Measurements from ENCODE around the gene MEGF6. TPM values are rescaled to one million over a fixed set of nuclear protein-coding genes. Genes with fewer than 3 reads are reported as not detected.
A peak's percentile ranks its signal among the peaks of the same experiment; 100 is the strongest.

The MEGF6 gene
- total RNA-seq, 1 donor from 2014 or later: 0.13 TPM

- no peak for DNase-seq (ENCODE audit: low read depth)
Observed at GRCh38 chr1:3510136-3510955, 101.0 kb downstream of the MEGF6 start.

- DNase-seq (ENCODE audit: low read depth): no peak
Observed at GRCh38 chr1:3509721-3510120, 101.6 kb downstream of the MEGF6 start.

- DNase-seq (ENCODE audit: low read depth): no peak
Observed at GRCh38 chr1:3508757-3509415, 102.4 kb downstream of the MEGF6 start.

DNA sequence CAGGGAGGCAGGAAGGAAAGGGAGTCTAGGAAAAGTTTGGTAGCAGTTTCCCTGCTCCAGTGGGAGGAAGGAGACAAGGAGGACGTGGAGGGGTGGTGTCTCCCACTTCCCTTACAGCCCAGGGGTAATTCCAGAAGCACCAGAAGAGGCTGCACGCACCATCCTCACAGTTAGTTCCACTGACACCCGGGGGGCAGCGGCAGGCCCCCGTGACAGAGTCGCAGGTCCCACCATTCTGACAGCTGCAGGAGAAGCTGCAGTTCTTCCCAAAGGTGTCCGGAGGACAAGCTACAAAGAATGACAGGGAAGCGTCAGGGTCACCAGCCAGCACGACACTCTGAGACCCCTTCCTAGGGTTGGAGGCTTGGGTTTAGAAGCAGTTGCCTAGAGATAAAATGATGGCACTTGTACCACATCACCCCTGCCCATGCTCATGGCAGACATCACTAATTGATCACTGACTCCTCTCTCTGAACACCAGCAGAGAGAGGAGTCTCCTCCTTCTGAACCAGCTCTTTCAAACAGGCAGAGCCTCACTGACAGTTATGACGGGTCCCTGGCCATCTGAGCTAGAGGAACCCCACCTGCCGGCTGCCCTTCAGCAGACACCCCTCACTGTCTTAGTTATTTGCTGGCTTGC is 103.6 kb downstream of the MEGF6 start:
- DNase-seq (ENCODE audit: low read depth): no peak

DNA sequence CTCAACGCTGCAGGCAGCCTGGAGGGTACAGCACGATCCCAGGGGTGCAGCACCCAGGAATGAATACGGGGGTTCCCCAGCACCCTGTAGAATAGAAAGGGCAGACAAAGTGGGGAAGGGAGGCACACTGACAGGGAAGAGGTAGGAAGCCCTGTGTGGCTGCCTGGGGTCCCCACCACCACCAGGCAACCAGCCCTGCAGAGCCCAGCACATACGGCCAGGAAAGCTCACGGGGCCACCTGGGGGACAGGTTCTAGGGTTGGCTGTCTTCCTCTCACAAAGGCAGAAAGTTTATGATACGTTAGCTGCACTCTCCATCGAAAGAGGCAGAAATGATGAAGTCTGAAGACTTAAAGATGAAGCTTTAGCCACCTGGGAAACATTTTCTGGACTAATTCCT is 104.4 kb downstream of the MEGF6 start:
- DNase-seq (ENCODE audit: low read depth): no peak

DNA sequence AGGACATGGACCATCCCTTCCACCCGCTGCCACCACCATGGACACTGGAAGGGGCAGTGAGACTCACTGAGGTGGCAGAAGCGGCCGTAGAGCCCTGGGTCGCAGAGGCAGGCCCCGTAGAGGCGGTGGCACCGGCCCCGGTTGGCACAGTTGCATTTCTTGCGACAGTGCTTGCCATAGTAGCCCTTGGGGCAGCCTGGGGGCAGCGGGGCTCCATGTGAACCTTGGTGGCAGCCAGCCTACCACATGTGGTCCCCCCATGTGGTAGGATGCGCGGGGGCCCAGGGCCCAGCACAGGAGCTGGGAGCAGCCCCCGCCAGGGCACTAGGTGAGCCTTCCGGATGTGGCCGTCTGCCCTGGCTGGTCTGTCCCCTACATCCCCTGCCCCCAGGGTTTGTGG is 105.3 kb downstream of the MEGF6 start:
- DNase-seq (ENCODE audit: low read depth): no peak

GRCh38 chr1:3505161-3505560 is 106.1 kb downstream of the MEGF6 start:
- DNase-seq (ENCODE audit: low read depth): no peak

- DNase-seq (ENCODE audit: low read depth): peak; percentile 88
Observed at GRCh38 chr1:3504822-3505153, 106.5 kb downstream of the MEGF6 start.

DNA sequence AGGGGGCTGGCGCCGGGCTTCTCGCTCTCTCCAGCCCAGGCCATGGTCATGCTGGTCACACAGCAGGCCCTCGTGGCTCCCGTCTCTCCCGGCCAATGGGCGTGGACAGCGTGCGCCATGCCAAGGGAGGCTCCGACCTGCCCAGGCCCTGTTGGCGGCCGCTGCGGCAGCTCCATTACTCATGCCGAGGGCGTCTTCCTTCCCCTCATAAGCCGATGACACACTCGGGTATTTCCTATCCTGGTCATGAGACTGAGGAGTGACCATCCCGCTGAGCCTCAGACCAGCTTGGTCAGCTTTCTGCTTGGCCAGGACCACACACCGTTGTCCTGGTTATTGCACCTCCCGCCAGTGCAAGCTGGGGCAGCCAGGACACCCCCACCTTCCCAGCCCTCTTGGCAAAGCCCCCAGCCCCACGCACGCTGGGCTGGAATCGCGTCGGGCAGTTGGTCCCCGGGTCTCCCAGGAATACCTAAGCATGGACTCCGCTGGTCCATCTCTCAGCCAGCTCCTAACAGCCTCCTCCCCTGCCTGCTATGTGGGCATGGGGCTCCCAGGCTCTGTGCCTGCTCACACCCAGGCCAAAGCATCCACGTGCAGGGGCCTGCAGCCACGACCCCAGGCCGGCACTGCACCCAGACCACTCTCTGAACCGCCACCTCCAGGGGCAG is 107.0 kb downstream of the MEGF6 start:
- DNase-seq (ENCODE audit: low read depth): peak; percentile 97

- DNase-seq (ENCODE audit: low read depth): no peak
Observed at GRCh38 chr1:3503525-3503886, 107.8 kb downstream of the MEGF6 start.

DNA sequence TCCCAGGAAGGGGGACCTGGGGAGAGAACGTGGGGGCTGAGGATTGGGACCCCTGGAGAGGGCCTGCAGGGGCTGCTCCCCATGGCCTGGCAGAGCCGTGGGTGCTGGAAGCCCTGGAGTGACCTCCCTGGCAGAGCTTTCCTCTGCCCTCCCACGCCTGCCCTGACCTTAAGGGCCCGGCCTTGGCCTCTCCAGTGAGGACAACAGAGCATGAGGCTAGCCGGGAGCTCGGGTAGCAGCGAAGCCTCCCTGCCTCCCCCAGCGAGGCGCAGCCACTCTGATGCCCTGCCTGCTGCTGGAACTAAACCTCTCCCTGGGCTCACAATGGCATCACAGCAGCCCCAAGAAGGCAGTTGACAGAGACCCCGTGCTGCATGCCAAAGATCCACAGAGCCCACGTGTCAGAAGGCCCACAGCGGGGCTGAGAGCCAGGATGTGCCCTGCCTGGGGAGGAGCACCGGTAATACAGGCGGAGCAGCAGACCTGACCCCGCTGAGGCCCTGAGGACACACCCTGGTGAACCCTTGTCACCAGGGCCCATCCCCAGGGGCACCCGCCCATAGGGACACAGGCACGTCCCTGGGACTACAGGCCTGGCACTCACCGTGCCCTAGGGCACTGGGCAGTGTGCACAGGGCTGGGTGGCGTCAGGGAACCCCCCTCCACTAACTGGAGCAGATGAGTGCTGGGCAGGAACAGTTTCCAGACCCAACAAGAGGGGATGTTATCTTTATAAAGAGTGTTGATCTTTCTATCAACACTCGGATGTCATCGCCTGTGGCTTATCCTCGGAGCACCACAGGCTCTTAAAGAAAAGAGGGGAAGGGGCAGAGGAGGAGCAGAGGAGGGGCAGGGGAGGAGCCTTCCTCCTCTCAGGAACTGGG is 108.4 kb downstream of the MEGF6 start:
- DNase-seq (ENCODE audit: low read depth): no peak

- peak; percentile 61 for DNase-seq (ENCODE audit: low read depth)
Observed at GRCh38 chr1:3501856-3502640, 109.3 kb downstream of the MEGF6 start.

DNA sequence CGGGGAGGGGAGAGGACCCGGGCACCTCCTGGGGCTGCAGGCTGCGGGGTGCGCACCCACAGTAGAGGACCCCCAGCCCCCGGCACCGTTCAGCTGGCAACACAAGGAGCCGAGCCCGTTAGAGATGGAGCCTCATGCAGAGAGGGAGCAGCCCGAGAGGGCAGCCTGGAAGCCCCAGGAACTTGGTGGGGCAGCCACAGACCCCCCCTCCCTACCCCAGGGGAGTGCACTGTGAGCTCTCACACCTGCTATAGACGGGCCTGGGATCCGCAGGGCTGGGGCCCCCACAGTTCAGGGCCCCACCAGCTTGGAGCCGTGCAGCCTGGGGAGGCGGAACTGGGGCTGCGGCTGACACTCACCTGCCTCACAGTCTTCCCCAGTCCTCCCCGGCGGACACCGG is 109.9 kb downstream of the MEGF6 start:
- DNase-seq (ENCODE audit: low read depth): no peak

GRCh38 chr1:3500265-3500835 is 111.0 kb downstream of the MEGF6 start:
- no peak for DNase-seq (ENCODE audit: low read depth)

GRCh38 chr1:3499611-3500010 is 111.7 kb downstream of the MEGF6 start:
- no peak for DNase-seq (ENCODE audit: low read depth)

GRCh38 chr1:3498986-3499385 is 112.3 kb downstream of the MEGF6 start:
- no peak for DNase-seq (ENCODE audit: low read depth)

DNA sequence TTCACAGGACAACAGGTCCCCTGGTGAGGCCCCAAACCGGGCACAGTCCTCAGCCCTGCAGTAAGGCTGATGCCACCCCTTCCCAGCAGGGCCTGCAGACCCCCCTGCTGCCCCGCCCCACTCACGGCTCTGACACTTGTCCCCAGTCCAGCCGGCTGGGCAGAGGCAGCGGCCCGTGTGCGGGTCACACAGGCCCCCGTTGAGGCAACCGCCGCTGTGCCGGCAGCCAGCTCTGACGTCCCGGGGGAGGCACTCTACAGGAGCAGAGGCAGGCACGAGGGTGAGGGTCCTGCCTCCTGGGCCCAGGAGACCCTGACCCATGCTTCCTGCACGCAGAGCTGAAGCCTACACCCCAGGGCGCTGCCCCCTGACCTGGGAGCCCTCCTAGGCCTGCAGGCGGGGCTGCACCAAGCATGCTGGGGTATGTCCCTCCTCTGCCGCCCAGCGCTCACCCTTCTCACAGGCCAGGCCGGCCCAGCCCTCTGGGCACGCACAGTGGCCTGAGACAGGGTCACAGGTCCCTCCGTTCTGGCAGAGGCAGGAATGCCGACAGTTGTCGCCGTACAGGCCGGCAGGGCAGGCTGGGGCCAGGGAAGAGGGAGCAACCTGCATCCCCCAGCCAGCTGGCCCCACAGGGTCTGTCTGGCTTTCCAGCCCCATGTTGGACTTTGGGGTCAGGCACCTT is 112.9 kb downstream of the MEGF6 start:
- DNase-seq (ENCODE audit: low read depth): no peak

GRCh38 chr1:3497521-3497920 is 113.8 kb downstream of the MEGF6 start:
- DNase-seq (ENCODE audit: low read depth): no peak

DNA sequence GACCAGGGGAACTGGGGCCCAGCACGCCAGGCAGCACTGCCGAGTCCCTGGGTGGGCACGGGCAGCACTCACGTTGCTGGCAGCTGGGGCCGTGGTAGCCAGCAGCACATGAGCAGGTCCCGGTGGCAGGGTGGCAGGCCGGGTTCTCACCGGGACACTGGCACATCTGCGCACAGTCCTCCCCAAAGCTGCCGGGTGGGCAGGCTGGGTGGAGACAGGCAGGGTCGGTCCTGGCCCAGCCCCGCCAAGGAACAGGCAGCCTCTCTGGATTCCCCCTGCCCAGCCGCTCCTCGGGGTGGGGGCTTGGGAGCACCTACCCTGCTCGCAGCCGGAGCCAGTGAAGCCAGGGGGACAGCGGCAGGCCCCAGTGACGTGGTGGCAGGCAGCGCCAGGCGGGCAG is 114.4 kb downstream of the MEGF6 start:
- no peak for DNase-seq (ENCODE audit: low read depth)
